SK-N-SH (cell line): ENCODE measurements around the gene GRM5. TPM values are rescaled to one million over a fixed set of nuclear protein-coding genes. Genes with fewer than 3 reads are reported as not detected.

Experiments used
- CTCF ChIA-PET: fragments of 300-600, 350-600 bp; formaldehyde crosslinking; extraction: SDS; loops from one replicate; lab custom pipeline; 2021; lab: Yijun Ruan, JAX
- POLR2A ChIA-PET: fragments of 350-600 bp; sonication (Branson Sonifier 250); formaldehyde crosslinking; extraction: SDS; loops from one replicate; lab custom pipeline; 2020; ENCODE audit warnings: antibody characterized with exemption, inconsistent platforms; lab: Yijun Ruan, JAX
- DNase-seq: peaks from one replicate; pipeline ENCODE4 v3.0.0; 2012
- H2AFZ ChIP-seq: fragments of 200-600 bp; sonication (generic); 2 replicates; pipeline ENCODE4 v1.8.1; 2016; ENCODE audit warnings: antibody characterized with exemption, mild to moderate bottlenecking, low read depth
- H3F3A ChIP-seq: fragments of 200-600 bp; sonication (generic); replicated peaks from 2 replicates; pipeline ENCODE3; 2016; ENCODE audit warnings: antibody characterized with exemption, mild to moderate bottlenecking; ENCODE audit not compliant: insufficient read depth
- H3K27ac ChIP-seq, 2 experiments: fragments of 200-500 bp in 1 of 2; fragments of 200-600 bp in 1 of 2; sonication (Bioruptor generic) in 1 of 2; sonication (generic), shearing (Covaris generic) in 1 of 2; 2 replicates each; pipeline versions ENCODE4 v1.5.1 to v1.6.1; 2014 to 2016; ENCODE audit warnings: low read depth in 2 of 2, inconsistent platforms in 1 of 2, low read length in 1 of 2, mild to moderate bottlenecking in 1 of 2, mixed read lengths in 1 of 2
- H3K27me3 ChIP-seq: fragments of 200-600 bp; sonication (generic), shearing (Covaris generic); 2 replicates; pipeline ENCODE4 v1.6.1; 2016; ENCODE audit warnings: mixed run types; ENCODE audit not compliant: insufficient read depth
- H3K36me3 ChIP-seq, 2 experiments: fragments of 200-500 bp in 1 of 2; fragments of 200-600 bp in 1 of 2; sonication (Bioruptor generic) in 1 of 2; sonication (generic) in 1 of 2; replicated peaks in 1 of 2; 2 replicates each; pipeline versions ENCODE3 to v1.5.1; 2014 to 2016; ENCODE audit warnings: low read length in 1 of 2, mild to moderate bottlenecking in 1 of 2; ENCODE audit not compliant: insufficient read depth in 2 of 2, control insufficient read depth in 1 of 2
- H3K4me1 ChIP-seq, 2 experiments: fragments of 200-500 bp in 1 of 2; fragments of 200-600 bp in 1 of 2; sonication (Bioruptor generic) in 1 of 2; sonication (generic), shearing (Covaris generic) in 1 of 2; 2 replicates each; pipeline versions ENCODE4 v1.5.1 to v1.6.1; 2014 to 2016; ENCODE audit warnings: low read depth in 1 of 2, low read length in 1 of 2, mixed run types in 1 of 2; ENCODE audit not compliant: insufficient read depth in 2 of 2, control insufficient read depth in 1 of 2
- H3K4me2 ChIP-seq: fragments of 200-600 bp; sonication (generic), shearing (Covaris generic); 2 replicates; pipeline ENCODE4 v1.6.1; 2017; ENCODE audit warnings: mixed run types
- H3K4me3 ChIP-seq, 2 experiments: fragments of 200-500 bp in 1 of 2; fragments of 200-600 bp in 1 of 2; sonication (Bioruptor generic) in 1 of 2; sonication (generic), shearing (Covaris generic) in 1 of 2; 2 replicates each; pipeline versions ENCODE4 v1.5.1 to v1.8.1; 2014 to 2016; ENCODE audit warnings: low read depth in 2 of 2, inconsistent platforms in 1 of 2, low read length in 1 of 2, mild to moderate bottlenecking in 1 of 2, mixed read lengths in 1 of 2, moderate library complexity in 1 of 2
- H3K79me2 ChIP-seq: fragments of 200-600 bp; sonication (generic); 2 replicates; pipeline ENCODE4 v1.8.1; 2017; ENCODE audit warnings: mild to moderate bottlenecking; ENCODE audit not compliant: insufficient read depth
- H3K9ac ChIP-seq: fragments of 200-600 bp; sonication (generic); 2 replicates; pipeline ENCODE4 v1.6.1; 2017; ENCODE audit warnings: mixed run types
- H3K9me2 ChIP-seq: fragments of 200-600 bp; sonication (generic); 2 replicates; pipeline ENCODE4 v1.6.1; 2017; ENCODE audit warnings: mixed run types
- H3K9me3 ChIP-seq: fragments of 200-600 bp; sonication (generic); 2 replicates; pipeline ENCODE4 v1.6.1; 2017; ENCODE audit warnings: mixed run types, mild to moderate bottlenecking, moderate library complexity
- H4K20me1 ChIP-seq: fragments of 200-600 bp; sonication (generic); 2 replicates; pipeline ENCODE4 v1.6.1; 2017; ENCODE audit warnings: mild to moderate bottlenecking, mixed run types; ENCODE audit not compliant: insufficient read depth
- EP300 ChIP-seq, 2 experiments: IDR thresholded peaks; 2 replicates each; pipeline versions ENCODE4 v1.4.0 to v1.6.1; 2012; ENCODE audit warnings: borderline replicate concordance in 1 of 2, low read depth in 1 of 2, low read length in 1 of 2
- EZH2phosphoT487 ChIP-seq: fragments of 200-600 bp; sonication (generic); IDR thresholded peaks from 2 replicates; pipeline ENCODE4 v1.6.1; 2017; ENCODE audit warnings: low read depth, mixed run types, mild to moderate bottlenecking, antibody characterized with exemption, moderate library complexity, borderline replicate concordance
- FOXM1 ChIP-seq: IDR thresholded peaks from 2 replicates; pipeline ENCODE4 v1.4.0; 2012; ENCODE audit warnings: low read depth, mild to moderate bottlenecking
- GATA2 ChIP-seq: sonication (generic); formaldehyde crosslinking; IDR thresholded peaks from 2 replicates; pipeline ENCODE4 v1.5.0; 2020; ENCODE audit warnings: mild to moderate bottlenecking, missing genetic modification reagents
- JUND ChIP-seq: IDR thresholded peaks from 2 replicates; pipeline ENCODE4 v1.4.0; 2012
- MEF2A ChIP-seq: IDR thresholded peaks from 2 replicates; pipeline ENCODE4 v1.4.0; 2012; ENCODE audit warnings: low read depth, borderline replicate concordance
- MXI1 ChIP-seq: IDR thresholded peaks from 2 replicates; pipeline ENCODE4 v1.6.1; 2012; ENCODE audit warnings: mild to moderate bottlenecking, low read depth, low read length, improper control_type of control experiment
- RAD21 ChIP-seq: IDR thresholded peaks from 2 replicates; pipeline ENCODE4 v1.6.1; 2012; ENCODE audit warnings: mild to moderate bottlenecking, low read length
- RCOR1 ChIP-seq: fragments of 150-350 bp; IDR thresholded peaks from 2 replicates; pipeline ENCODE4 v1.6.1; 2017; ENCODE audit warnings: antibody characterized with exemption, low read length
- TAF1 ChIP-seq: IDR thresholded peaks from 2 replicates; pipeline ENCODE4 v1.6.1; 2012; ENCODE audit warnings: low read depth, mild to moderate bottlenecking, low read length, moderate library complexity, borderline replicate concordance
- TCF12 ChIP-seq: IDR thresholded peaks from 2 replicates; pipeline ENCODE4 v1.4.0; 2012
- YY1 ChIP-seq: IDR thresholded peaks from 2 replicates; pipeline ENCODE4 v1.4.0; 2012; ENCODE audit warnings: low read depth, mild to moderate bottlenecking
- WGBS: methylation state at CpG from one replicate; pipeline ENCODE4 v1.1.6; 2017; ENCODE audit warnings: low lambda C conversion rate; 5-methylcytosine and 5-hydroxymethylcytosine counted together
- polyA plus RNA-seq, 3 experiments: library from polyadenylated mRNA; depleted of rRNA; stranded (reverse); fragments of >200 nt; gene quantifications; 2 replicates each; pipeline ENCODE4 v1.2.3, GENCODE V29; 2012
- TF ChIP-seq, protein P1 (sequence below): IDR thresholded peaks from 2 replicates; pipeline ENCODE4 v1.4.0; 2012; ENCODE audit warnings: low read depth, borderline replicate concordance
- TF ChIP-seq, protein P2 (sequence below): fragments of 200-600 bp; sonication (generic); IDR thresholded peaks from 2 replicates; pipeline ENCODE4 v1.6.1; 2017; ENCODE audit warnings: antibody characterized with exemption, mild to moderate bottlenecking, moderate library complexity
- TF ChIP-seq, protein P3 (sequence below): IDR thresholded peaks from 2 replicates; pipeline ENCODE4 v1.4.0; 2012; ENCODE audit warnings: low read depth
- TF ChIP-seq, protein P4 (sequence below): IDR thresholded peaks from 2 replicates; pipeline ENCODE4 v1.4.0; 2012; ENCODE audit warnings: low read depth, borderline replicate concordance
- TF ChIP-seq, protein P5 (sequence below): fragments of 150-350 bp; IDR thresholded peaks from 2 replicates; pipeline ENCODE4 v1.6.1; 2017; ENCODE audit warnings: antibody characterized with exemption, low read length, low read depth, borderline replicate concordance

The GRM5 gene
- polyA plus RNA-seq, 1 of the 3 experiments (the other 2 are of a cell fraction), result not detected

DNA sequence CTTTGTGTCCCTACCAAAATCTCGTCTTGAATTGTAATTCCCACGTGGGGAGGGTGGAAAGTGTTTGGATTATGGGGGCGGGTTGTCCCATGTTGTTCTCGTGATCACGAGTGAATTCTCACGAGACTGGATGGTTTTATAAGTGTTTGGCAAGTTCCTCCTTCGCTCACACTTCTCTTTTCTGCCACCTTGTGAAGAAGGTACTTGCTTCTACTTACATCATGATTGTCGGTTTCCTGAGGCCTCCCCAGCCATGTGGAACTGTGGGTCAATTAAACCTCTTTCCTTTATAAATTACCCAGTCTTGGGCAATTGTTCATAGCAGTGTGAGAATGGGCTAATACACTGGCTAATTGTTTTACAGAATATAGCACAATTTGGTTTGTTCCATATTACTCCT lies 326.3 kb downstream of the GRM5 start:
- no peak overlapping the region for H3K4me2 ChIP-seq
- no peak overlapping the region for H3K27ac ChIP-seq
- 5% methylated on average over 8 of the region's 8 CpGs for WGBS
- TF ChIP-seq TCF12 (no peak), MEF2A (no peak), RAD21 (no peak), YY1 (no peak)
- TF ChIP-seq, protein P1, sequence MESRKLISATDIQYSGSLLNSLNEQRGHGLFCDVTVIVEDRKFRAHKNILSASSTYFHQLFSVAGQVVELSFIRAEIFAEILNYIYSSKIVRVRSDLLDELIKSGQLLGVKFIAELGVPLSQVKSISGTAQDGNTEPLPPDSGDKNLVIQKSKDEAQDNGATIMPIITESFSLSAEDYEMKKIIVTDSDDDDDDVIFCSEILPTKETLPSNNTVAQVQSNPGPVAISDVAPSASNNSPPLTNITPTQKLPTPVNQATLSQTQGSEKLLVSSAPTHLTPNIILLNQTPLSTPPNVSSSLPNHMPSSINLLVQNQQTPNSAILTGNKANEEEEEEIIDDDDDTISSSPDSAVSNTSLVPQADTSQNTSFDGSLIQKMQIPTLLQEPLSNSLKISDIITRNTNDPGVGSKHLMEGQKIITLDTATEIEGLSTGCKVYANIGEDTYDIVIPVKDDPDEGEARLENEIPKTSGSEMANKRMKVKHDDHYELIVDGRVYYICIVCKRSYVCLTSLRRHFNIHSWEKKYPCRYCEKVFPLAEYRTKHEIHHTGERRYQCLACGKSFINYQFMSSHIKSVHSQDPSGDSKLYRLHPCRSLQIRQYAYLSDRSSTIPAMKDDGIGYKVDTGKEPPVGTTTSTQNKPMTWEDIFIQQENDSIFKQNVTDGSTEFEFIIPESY, result no peak
- ChIA-PET POLR2A (no interaction called here), CTCF (no interaction called here)
- H3K79me2 ChIP-seq, result no peaks in the 10 kb centered on the region
- H3K4me1 ChIP-seq, result no peaks in the 10 kb centered on the region
- H3K36me3 ChIP-seq, result no peaks in the 10 kb centered on the region
- H3F3A ChIP-seq, result no peaks in the 10 kb centered on the region
- DNase-seq, result no peak
- H3K9ac ChIP-seq, result no peak overlapping the region
- H4K20me1 ChIP-seq, result no peaks in the 10 kb centered on the region
- H3K9me3 ChIP-seq, result no peaks in the 10 kb centered on the region
- no peaks in the 10 kb centered on the region for H3K9me2 ChIP-seq
- no peak overlapping the region for H3K4me3 ChIP-seq
- H3K27me3 ChIP-seq, result no peaks in the 10 kb centered on the region
- no peak overlapping the region for H2AFZ ChIP-seq

DNA sequence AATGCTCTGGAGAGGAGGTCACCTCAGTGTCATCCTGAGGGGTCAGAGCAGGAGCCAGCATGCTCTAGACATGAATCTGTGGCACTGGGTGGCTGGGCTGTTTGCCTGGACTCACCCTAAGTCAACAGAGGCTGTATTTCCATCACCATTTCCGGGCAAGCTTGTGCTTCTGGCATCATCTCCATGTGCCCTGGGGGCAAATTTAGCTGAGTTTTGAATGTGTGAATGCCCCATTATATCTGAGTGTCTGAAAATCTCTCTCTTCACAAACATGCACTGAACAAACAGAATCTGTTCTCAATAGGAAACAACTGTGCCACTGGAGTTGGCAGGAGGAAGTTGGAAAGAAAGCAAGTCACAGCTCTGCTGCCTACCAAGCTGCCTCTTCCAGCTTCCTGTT lies 356.2 kb downstream of the GRM5 start:
- Histone ChIP-seq H3K9me2 (no peaks in the 10 kb centered on the region), H2AFZ (no peak overlapping the region), H3K79me2 (no peaks in the 10 kb centered on the region), H3K27ac (no peak overlapping the region), H3K4me2 (no peak overlapping the region), H3K4me1 (no peaks in the 10 kb centered on the region), H3K9me3 (no peaks in the 10 kb centered on the region), H3K4me3 (no peak overlapping the region), H3K9ac (no peak overlapping the region), H4K20me1 (no peaks in the 10 kb centered on the region), H3K27me3 (no peaks in the 10 kb centered on the region), H3K36me3 (no peaks in the 10 kb centered on the region), H3F3A (no peaks in the 10 kb centered on the region)
- WGBS, result 0% methylated on average over 1 of the region's 1 CpG
- ChIA-PET POLR2A (no interaction called here), CTCF (no interaction called here)
- no peak for DNase-seq
- TF ChIP-seq EP300 (IDR thresholded peaks at IDR 0.05; ENCODE audit: borderline replicate concordance in 1 of 2, low read depth in 1 of 2, low read length in 1 of 2) (no peak), YY1 (no peak), TAF1 (no peak), EZH2phosphoT487 (no peak), RCOR1 (no peak), JUND (no peak), GATA2 (CRISPR knock-in tag) (no peak), FOXM1 (no peak), MEF2A (no peak), MXI1 (no peak)
- TF ChIP-seq, protein P2, sequence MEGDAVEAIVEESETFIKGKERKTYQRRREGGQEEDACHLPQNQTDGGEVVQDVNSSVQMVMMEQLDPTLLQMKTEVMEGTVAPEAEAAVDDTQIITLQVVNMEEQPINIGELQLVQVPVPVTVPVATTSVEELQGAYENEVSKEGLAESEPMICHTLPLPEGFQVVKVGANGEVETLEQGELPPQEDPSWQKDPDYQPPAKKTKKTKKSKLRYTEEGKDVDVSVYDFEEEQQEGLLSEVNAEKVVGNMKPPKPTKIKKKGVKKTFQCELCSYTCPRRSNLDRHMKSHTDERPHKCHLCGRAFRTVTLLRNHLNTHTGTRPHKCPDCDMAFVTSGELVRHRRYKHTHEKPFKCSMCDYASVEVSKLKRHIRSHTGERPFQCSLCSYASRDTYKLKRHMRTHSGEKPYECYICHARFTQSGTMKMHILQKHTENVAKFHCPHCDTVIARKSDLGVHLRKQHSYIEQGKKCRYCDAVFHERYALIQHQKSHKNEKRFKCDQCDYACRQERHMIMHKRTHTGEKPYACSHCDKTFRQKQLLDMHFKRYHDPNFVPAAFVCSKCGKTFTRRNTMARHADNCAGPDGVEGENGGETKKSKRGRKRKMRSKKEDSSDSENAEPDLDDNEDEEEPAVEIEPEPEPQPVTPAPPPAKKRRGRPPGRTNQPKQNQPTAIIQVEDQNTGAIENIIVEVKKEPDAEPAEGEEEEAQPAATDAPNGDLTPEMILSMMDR, result no peak
- TF ChIP-seq, protein P3, sequence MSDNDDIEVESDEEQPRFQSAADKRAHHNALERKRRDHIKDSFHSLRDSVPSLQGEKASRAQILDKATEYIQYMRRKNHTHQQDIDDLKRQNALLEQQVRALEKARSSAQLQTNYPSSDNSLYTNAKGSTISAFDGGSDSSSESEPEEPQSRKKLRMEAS, result no peak
- TF ChIP-seq, protein P4, sequence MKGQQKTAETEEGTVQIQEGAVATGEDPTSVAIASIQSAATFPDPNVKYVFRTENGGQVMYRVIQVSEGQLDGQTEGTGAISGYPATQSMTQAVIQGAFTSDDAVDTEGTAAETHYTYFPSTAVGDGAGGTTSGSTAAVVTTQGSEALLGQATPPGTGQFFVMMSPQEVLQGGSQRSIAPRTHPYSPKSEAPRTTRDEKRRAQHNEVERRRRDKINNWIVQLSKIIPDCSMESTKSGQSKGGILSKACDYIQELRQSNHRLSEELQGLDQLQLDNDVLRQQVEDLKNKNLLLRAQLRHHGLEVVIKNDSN, result no peak
- TF ChIP-seq, protein P5, sequence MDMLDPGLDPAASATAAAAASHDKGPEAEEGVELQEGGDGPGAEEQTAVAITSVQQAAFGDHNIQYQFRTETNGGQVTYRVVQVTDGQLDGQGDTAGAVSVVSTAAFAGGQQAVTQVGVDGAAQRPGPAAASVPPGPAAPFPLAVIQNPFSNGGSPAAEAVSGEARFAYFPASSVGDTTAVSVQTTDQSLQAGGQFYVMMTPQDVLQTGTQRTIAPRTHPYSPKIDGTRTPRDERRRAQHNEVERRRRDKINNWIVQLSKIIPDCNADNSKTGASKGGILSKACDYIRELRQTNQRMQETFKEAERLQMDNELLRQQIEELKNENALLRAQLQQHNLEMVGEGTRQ, result no peak
